ENCODE data around the gene POC1B.

The POC1B gene

GRCh38 chr12:89373763-89374572 is 151.9 kb downstream of the POC1B start:
- DNase-seq (ENCODE audit: low spot score in 2 of 2) = no peak
- Mint-ChIP-seq H3K4me1 (peaks cover 17% of the 10 kb centered on the region), H3K36me3 (ENCODE audit: insufficient read depth) (peaks cover 4% of the 10 kb centered on the region), H3K9me3 (no peaks in the 10 kb centered on the region), H3K27ac (ENCODE audit: low read depth) (no peak overlapping the region), H3K27me3 (no peaks in the 10 kb centered on the region), H3K4me3 (no peak overlapping the region)
- ATAC-seq (replicated peaks; ENCODE audit: extremely low read depth, poor library complexity, severe bottlenecking) = no peak

DNA sequence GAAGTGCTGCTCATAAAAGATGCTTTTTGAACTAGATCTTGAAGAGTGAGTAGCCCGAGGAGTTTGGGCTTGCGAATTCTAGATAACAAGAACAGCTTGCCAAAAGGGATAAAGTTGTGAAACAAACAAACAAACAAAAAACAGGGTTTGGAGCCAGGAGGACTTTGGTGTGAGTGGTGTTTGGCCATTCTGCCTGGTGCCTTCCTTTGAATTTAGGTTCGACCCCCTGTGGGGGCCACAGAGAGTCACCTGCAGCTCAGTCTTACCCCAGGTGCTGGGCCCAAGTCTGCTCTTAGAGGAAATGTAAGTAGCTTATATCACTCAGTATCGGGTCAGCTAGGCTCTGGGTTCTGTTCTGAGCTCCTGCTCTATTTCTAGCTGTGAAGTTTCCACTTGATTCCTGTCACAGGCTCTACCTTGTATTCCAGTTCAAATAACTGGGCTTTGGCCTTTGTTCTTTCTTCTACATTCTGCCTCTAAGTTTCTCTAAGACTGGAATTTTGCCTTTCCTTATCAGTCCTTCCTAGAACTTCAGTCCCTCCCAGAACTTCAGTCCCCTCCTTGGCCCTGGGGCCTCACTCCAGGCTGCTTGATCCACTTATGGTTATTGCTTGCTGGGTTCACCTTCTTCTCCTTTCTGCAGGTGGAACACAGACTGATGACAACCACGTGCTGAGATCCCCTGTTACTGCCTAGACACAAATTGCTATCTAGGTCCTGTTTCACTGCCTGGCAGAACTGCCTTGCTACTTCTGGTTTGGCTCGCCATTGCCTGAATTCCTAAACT is 153.1 kb downstream of the POC1B start:
- ATAC-seq (replicated peaks; ENCODE audit: extremely low read depth, poor library complexity, severe bottlenecking) = no peak
- no peaks in the 10 kb centered on the region for H3K9me3 Mint-ChIP-seq
- H3K27ac Mint-ChIP-seq (ENCODE audit: low read depth) = no peak overlapping the region
- H3K4me3 Mint-ChIP-seq = no peak overlapping the region
- H3K27me3 Mint-ChIP-seq = no peaks in the 10 kb centered on the region
- peaks cover 4% of the 10 kb centered on the region for H3K36me3 Mint-ChIP-seq (ENCODE audit: insufficient read depth)
- peaks cover 17% of the 10 kb centered on the region for H3K4me1 Mint-ChIP-seq
- no peak for DNase-seq (ENCODE audit: low spot score in 2 of 2)

DNA sequence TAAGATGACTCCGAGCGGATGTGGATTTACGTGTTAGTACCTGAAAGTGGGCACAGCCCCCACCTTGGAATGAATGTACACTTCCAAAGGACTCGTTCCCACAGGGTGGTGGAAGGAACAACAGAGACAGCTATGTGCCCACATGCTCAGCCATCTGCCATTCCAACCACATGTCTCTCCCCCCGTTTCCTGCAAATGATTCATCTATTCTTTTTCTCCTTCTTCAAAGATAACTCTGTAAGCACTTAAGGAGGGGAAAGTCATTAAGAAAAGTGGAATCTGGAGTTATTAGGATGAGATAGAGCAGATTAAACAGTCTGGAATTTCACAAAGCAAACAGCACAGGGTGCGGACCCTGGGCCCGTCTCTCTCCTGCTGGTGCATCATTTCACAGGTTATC is 155.0 kb downstream of the POC1B start:
- peaks cover 4% of the 10 kb centered on the region for H3K36me3 Mint-ChIP-seq (ENCODE audit: insufficient read depth)
- H3K27me3 Mint-ChIP-seq = no peaks in the 10 kb centered on the region
- H3K27ac Mint-ChIP-seq (ENCODE audit: low read depth) = no peak overlapping the region
- no peak for DNase-seq (ENCODE audit: low spot score in 2 of 2)
- H3K4me3 Mint-ChIP-seq = no peak overlapping the region
- H3K9me3 Mint-ChIP-seq = no peaks in the 10 kb centered on the region
- peaks cover 6% of the 10 kb centered on the region for H3K4me1 Mint-ChIP-seq
- no peak for ATAC-seq (replicated peaks; ENCODE audit: extremely low read depth, poor library complexity, severe bottlenecking)

DNA sequence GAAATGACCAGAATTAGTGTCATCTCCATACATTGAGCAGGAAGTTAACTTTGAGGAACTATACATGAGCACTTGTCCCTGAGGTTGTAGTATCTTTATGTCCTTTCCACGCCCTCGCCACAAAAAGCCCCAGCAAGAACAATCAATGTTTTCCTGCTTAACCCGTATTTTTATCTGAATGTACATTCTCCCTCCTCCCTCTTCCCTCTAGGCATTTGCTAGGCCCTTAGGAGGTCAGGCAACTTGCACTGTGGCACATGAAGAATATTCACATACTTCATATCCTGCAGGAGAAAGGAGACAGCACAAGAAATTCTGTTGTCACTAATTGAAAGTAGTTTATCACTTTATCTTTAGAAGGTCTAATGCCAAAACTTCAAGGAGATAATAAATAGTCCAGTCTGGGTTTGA is 155.4 kb downstream of the POC1B start:
- DNase-seq (ENCODE audit: low spot score in 2 of 2) (no peak), ATAC-seq (replicated peaks; ENCODE audit: extremely low read depth, poor library complexity, severe bottlenecking) (no peak)
- Mint-ChIP-seq H3K4me1 (peaks cover 1% of the 10 kb centered on the region), H3K4me3 (no peak overlapping the region), H3K36me3 (ENCODE audit: insufficient read depth) (peaks cover 4% of the 10 kb centered on the region), H3K9me3 (no peaks in the 10 kb centered on the region), H3K27ac (ENCODE audit: low read depth) (no peak overlapping the region), H3K27me3 (no peaks in the 10 kb centered on the region)
